ENCODE data around the gene GPR183. TPM values are rescaled to one million over a fixed set of nuclear protein-coding genes. Genes with fewer than 3 reads are reported as not detected.

Gene GPR183
- total RNA-seq, 1 experiment from 2014 or later = 0.30 TPM

DNA sequence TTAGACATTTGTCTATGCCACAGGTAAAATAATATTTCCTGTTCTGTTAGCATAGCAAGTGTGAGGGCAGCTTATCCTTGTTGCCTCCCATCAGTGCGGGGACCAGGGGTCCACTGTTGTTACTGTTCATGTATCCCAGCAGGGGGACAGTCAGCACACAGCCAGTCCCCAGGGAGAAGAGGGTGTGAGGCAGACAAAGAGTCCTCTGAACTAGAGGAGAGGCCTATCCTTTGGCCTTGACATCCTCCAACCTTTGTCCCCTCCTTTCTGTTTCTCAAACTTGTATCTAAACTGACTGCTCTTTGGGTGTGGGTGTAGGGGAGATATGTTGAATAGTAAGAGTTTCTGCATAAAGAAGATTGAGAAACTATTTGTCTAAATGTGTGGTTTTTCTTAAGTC lies 46.1 kb downstream of the GPR183 start:
- Histone ChIP-seq H3K9me3 (ENCODE audit: control insufficient read depth in 1 of 2, insufficient read depth in 1 of 2, low read depth in 1 of 2, low read length in 2 of 2) (no peaks in the 10 kb centered on the region), H2AFZ (ENCODE audit: low read depth, low read length, poor library complexity, severe bottlenecking) (no peak overlapping the region), H3K4me2 (ENCODE audit: low read length) (no peak overlapping the region), H3K4me1 (ENCODE audit: control insufficient read depth in 1 of 2, insufficient read depth in 2 of 2, low read length in 2 of 2) (no peaks in the 10 kb centered on the region), H3K27me3 (ENCODE audit: insufficient read depth, low read length) (no peaks in the 10 kb centered on the region), H3K36me3 (ENCODE audit: control insufficient read depth in 1 of 2, insufficient read depth in 2 of 2, low read length in 2 of 2) (peaks cover 0 to 4% of the 10 kb centered on the region in 2 experiments; a peak in 1 of 4 replicates), H3K27ac (ENCODE audit: low read depth, low read length) (no peak overlapping the region), H3K9ac (ENCODE audit: low read length) (no peak overlapping the region), H3K4me3 (replicated peaks in 1 of 2; ENCODE audit: low read depth in 1 of 2, low read length in 2 of 2) (no peak overlapping the region), H3K9me2 (ENCODE audit: insufficient read depth) (no peaks in the 10 kb centered on the region), H4K20me1 (ENCODE audit: insufficient read depth) (no peaks in the 10 kb centered on the region), H3K79me2 (ENCODE audit: insufficient read depth, low read length) (0 out of 2 replicates have a peak, but pooled peaks cover under 1% of the 10 kb centered on the region)
- no TSS peak for BruUV-seq (replicated peaks)
- RAD21 ChIA-PET (ENCODE audit: low non-redundant PET in 1 of 2, low total read pairs in 2 of 2, uncharacterized antibody in 2 of 2, unreplicated experiment in 2 of 2) = no interaction called here
- POLR2A ChIA-PET = no interaction called here
- intact Hi-C loops (cut with micrococcal nuclease) = loop anchor here (10.0 kb wide), 1 partner anchor 416 kb away; no protein-coding TSS in a partner anchor
- no peak for DNase-seq (ENCODE audit: low read depth, low spot score)
- no peak for ATAC-seq
- TF ChIP-seq ZNF274 (IDR thresholded peaks at IDR 0.05; ENCODE audit: low read depth, low read length) = no peak
- TF ChIP-seq, protein P1, sequence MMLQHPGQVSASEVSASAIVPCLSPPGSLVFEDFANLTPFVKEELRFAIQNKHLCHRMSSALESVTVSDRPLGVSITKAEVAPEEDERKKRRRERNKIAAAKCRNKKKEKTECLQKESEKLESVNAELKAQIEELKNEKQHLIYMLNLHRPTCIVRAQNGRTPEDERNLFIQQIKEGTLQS (IDR thresholded peaks at IDR 0.05) = no peak
- no peak for TF ChIP-seq EZH2phosphoT487 (IDR thresholded peaks at IDR 0.05; ENCODE audit: borderline replicate concordance)
- CTCF ChIA-PET = interaction anchor here (2.0 kb wide), 1 partner anchor 9 kb away, joined by 7 read pairs; no protein-coding TSS in a partner anchor

DNA sequence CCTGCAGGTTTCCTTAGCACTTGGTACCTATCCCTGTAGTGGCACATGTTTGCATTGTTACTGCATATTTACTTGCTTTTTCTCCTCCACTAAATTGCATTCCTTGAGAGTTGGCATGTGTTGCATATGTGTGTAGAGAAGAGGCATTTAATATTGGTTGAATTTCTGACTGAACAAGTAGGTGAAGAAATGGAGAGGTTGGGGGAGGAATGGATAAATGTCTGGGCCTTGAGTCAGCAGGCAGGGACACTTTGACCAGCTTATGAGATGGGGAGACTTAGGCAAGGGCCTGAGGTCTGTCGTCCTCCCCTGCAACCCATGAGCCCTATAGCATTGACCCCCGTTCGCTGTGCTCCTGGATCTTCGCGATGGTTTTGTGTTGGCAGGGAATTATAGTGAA lies 47.0 kb downstream of the GPR183 start:
- Histone ChIP-seq H2AFZ (ENCODE audit: low read depth, low read length, poor library complexity, severe bottlenecking) (no peak overlapping the region), H3K36me3 (ENCODE audit: control insufficient read depth in 1 of 2, insufficient read depth in 2 of 2, low read length in 2 of 2) (peaks cover 3 to 4% of the 10 kb centered on the region in 2 experiments; a peak in 1 of 4 replicates), H4K20me1 (ENCODE audit: insufficient read depth) (no peaks in the 10 kb centered on the region), H3K9ac (ENCODE audit: low read length) (no peak overlapping the region), H3K4me1 (ENCODE audit: control insufficient read depth in 1 of 2, insufficient read depth in 2 of 2, low read length in 2 of 2) (no peaks in the 10 kb centered on the region), H3K9me2 (ENCODE audit: insufficient read depth) (no peaks in the 10 kb centered on the region), H3K4me3 (replicated peaks in 1 of 2; ENCODE audit: low read depth in 1 of 2, low read length in 2 of 2) (no peak overlapping the region), H3K27ac (ENCODE audit: low read depth, low read length) (no peak overlapping the region), H3K9me3 (ENCODE audit: control insufficient read depth in 1 of 2, insufficient read depth in 1 of 2, low read depth in 1 of 2, low read length in 2 of 2) (no peaks in the 10 kb centered on the region), H3K27me3 (ENCODE audit: insufficient read depth, low read length) (no peaks in the 10 kb centered on the region), H3K79me2 (ENCODE audit: insufficient read depth, low read length) (no peaks in the 10 kb centered on the region), H3K4me2 (ENCODE audit: low read length) (no peak overlapping the region)
- ChIA-PET POLR2A (no interaction called here), CTCF (interaction anchor here (1.0 to 2.0 kb wide), 2 partner anchors 9 to 83 kb away, joined by 5 to 7 read pairs; no protein-coding TSS in a partner anchor), RAD21 (ENCODE audit: low non-redundant PET in 1 of 2, low total read pairs in 2 of 2, uncharacterized antibody in 2 of 2, unreplicated experiment in 2 of 2) (no interaction called here)
- TF ChIP-seq EZH2phosphoT487 (IDR thresholded peaks at IDR 0.05; ENCODE audit: borderline replicate concordance) (no peak), JUND (IDR thresholded peaks at IDR 0.05) (no peak), ZNF274 (IDR thresholded peaks at IDR 0.05; ENCODE audit: low read depth, low read length) (no peak), FOSL1 (IDR thresholded peaks at IDR 0.05; ENCODE audit: low read depth) (no peak), EGR1 (IDR thresholded peaks at IDR 0.05; ENCODE audit: low read depth) (no peak), TCF7L2 (IDR thresholded peaks at IDR 0.05; ENCODE audit: borderline replicate concordance, extremely low read depth, insufficient read depth, insufficient read length) (no peak)
- TF ChIP-seq, protein P2, sequence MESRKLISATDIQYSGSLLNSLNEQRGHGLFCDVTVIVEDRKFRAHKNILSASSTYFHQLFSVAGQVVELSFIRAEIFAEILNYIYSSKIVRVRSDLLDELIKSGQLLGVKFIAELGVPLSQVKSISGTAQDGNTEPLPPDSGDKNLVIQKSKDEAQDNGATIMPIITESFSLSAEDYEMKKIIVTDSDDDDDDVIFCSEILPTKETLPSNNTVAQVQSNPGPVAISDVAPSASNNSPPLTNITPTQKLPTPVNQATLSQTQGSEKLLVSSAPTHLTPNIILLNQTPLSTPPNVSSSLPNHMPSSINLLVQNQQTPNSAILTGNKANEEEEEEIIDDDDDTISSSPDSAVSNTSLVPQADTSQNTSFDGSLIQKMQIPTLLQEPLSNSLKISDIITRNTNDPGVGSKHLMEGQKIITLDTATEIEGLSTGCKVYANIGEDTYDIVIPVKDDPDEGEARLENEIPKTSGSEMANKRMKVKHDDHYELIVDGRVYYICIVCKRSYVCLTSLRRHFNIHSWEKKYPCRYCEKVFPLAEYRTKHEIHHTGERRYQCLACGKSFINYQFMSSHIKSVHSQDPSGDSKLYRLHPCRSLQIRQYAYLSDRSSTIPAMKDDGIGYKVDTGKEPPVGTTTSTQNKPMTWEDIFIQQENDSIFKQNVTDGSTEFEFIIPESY (IDR thresholded peaks at IDR 0.05; ENCODE audit: extremely low read depth, insufficient replicate concordance, low read length) = no peak
- TF ChIP-seq, protein P1 (IDR thresholded peaks at IDR 0.05) = no peak
- TF ChIP-seq, protein P3, sequence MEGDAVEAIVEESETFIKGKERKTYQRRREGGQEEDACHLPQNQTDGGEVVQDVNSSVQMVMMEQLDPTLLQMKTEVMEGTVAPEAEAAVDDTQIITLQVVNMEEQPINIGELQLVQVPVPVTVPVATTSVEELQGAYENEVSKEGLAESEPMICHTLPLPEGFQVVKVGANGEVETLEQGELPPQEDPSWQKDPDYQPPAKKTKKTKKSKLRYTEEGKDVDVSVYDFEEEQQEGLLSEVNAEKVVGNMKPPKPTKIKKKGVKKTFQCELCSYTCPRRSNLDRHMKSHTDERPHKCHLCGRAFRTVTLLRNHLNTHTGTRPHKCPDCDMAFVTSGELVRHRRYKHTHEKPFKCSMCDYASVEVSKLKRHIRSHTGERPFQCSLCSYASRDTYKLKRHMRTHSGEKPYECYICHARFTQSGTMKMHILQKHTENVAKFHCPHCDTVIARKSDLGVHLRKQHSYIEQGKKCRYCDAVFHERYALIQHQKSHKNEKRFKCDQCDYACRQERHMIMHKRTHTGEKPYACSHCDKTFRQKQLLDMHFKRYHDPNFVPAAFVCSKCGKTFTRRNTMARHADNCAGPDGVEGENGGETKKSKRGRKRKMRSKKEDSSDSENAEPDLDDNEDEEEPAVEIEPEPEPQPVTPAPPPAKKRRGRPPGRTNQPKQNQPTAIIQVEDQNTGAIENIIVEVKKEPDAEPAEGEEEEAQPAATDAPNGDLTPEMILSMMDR (IDR thresholded peaks at IDR 0.05 in 2 of 3, conservative IDR thresholded peaks at IDR 0.05 in 1 of 3; ENCODE audit: borderline replicate concordance in 1 of 3, insufficient read depth in 1 of 3, low read depth in 2 of 3, low read length in 2 of 3) = no peak
- TF ChIP-seq, protein P4, sequence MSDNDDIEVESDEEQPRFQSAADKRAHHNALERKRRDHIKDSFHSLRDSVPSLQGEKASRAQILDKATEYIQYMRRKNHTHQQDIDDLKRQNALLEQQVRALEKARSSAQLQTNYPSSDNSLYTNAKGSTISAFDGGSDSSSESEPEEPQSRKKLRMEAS (IDR thresholded peaks at IDR 0.05) = no peak
- ATAC-seq = no peak
- BruUV-seq (replicated peaks) = no TSS peak
- intact Hi-C loops (cut with micrococcal nuclease) = loop anchor here (10.0 kb wide), 1 partner anchor 415 kb away; no protein-coding TSS in a partner anchor
- no peak for DNase-seq (ENCODE audit: low read depth, low spot score)

Measured in HCT116 (cell line).